ENCODE measurements around the gene MS4A10. TPM values are rescaled to one million over a fixed set of nuclear protein-coding genes. Genes with fewer than 3 reads are reported as not detected.

MS4A10 gene
- polyA plus RNA-seq, 1 donor from 2014 or later, result not detected

DNA sequence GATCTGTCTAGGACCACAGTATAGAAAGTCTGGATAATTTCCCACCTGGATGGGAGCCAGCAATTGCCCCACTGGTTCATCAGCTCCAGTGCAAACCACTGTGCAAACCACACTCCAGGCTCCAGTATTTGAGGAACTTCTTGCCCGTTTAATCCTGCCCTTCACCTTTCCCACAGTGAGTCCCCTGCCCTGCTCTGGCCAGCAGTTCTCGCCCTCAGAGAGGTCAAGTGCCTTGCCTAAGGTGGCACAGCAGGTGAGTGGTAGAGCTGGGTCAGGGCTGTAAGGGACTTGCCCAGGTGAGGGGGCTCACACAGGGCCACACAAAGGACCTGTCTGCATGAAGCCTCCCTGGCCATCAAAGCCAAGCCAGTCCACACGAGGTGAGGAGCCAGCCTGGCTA lies 24.1 kb downstream of the MS4A10 start:
- Histone ChIP-seq H4K20me1 (ENCODE audit: insufficient read depth) (no peaks in the 10 kb centered on the region), H3K27me3 (ENCODE audit: insufficient read depth, low read depth, low read length) (no peaks in the 10 kb centered on the region), H3K79me2 (replicated peaks; ENCODE audit: insufficient read depth, low read length) (no peaks in the 10 kb centered on the region), H3K9me3 (ENCODE audit: low read length) (no peaks in the 10 kb centered on the region), H3K9me2 (ENCODE audit: insufficient read depth, low read length) (no peaks in the 10 kb centered on the region), H2AFZ (ENCODE audit: low read depth, low read length) (no peak overlapping the region), H3K4me2 (ENCODE audit: low read length) (no peak overlapping the region), H3K27ac (ENCODE audit: low read length) (no peak overlapping the region), H3K4me3 (ENCODE audit: low read length) (no peak overlapping the region), H3F3A (ENCODE audit: insufficient read depth, low read length, poor library complexity, severe bottlenecking) (no peaks in the 10 kb centered on the region), H3K36me3 (ENCODE audit: insufficient read depth, low read length) (no peaks in the 10 kb centered on the region), H3K9ac (ENCODE audit: low read length) (no peak overlapping the region)
- TF ChIP-seq RAD21 (conservative IDR thresholded peaks at IDR 0.05) (no peak), EP300 (conservative IDR thresholded peaks at IDR 0.05; ENCODE audit: poor library complexity, severe bottlenecking) (no peak), POLR2AphosphoS5 (IDR thresholded peaks at IDR 0.05) (no peak), EZH2 (IDR thresholded peaks at IDR 0.05; ENCODE audit: borderline replicate concordance, insufficient read depth, low read length, poor library complexity, severe bottlenecking) (no peak), TAF1 (IDR thresholded peaks at IDR 0.05; ENCODE audit: low read depth) (no peak), SMC3 (conservative IDR thresholded peaks at IDR 0.05; ENCODE audit: poor library complexity) (no peak), MXI1 (conservative IDR thresholded peaks at IDR 0.05; ENCODE audit: poor library complexity, severe bottlenecking) (no peak)
- TF ChIP-seq, protein P1, sequence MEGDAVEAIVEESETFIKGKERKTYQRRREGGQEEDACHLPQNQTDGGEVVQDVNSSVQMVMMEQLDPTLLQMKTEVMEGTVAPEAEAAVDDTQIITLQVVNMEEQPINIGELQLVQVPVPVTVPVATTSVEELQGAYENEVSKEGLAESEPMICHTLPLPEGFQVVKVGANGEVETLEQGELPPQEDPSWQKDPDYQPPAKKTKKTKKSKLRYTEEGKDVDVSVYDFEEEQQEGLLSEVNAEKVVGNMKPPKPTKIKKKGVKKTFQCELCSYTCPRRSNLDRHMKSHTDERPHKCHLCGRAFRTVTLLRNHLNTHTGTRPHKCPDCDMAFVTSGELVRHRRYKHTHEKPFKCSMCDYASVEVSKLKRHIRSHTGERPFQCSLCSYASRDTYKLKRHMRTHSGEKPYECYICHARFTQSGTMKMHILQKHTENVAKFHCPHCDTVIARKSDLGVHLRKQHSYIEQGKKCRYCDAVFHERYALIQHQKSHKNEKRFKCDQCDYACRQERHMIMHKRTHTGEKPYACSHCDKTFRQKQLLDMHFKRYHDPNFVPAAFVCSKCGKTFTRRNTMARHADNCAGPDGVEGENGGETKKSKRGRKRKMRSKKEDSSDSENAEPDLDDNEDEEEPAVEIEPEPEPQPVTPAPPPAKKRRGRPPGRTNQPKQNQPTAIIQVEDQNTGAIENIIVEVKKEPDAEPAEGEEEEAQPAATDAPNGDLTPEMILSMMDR (IDR thresholded peaks at IDR 0.05; ENCODE audit: poor library complexity, severe bottlenecking), result no peak
- TF ChIP-seq, protein P2, sequence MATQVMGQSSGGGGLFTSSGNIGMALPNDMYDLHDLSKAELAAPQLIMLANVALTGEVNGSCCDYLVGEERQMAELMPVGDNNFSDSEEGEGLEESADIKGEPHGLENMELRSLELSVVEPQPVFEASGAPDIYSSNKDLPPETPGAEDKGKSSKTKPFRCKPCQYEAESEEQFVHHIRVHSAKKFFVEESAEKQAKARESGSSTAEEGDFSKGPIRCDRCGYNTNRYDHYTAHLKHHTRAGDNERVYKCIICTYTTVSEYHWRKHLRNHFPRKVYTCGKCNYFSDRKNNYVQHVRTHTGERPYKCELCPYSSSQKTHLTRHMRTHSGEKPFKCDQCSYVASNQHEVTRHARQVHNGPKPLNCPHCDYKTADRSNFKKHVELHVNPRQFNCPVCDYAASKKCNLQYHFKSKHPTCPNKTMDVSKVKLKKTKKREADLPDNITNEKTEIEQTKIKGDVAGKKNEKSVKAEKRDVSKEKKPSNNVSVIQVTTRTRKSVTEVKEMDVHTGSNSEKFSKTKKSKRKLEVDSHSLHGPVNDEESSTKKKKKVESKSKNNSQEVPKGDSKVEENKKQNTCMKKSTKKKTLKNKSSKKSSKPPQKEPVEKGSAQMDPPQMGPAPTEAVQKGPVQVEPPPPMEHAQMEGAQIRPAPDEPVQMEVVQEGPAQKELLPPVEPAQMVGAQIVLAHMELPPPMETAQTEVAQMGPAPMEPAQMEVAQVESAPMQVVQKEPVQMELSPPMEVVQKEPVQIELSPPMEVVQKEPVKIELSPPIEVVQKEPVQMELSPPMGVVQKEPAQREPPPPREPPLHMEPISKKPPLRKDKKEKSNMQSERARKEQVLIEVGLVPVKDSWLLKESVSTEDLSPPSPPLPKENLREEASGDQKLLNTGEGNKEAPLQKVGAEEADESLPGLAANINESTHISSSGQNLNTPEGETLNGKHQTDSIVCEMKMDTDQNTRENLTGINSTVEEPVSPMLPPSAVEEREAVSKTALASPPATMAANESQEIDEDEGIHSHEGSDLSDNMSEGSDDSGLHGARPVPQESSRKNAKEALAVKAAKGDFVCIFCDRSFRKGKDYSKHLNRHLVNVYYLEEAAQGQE (IDR thresholded peaks at IDR 0.05; ENCODE audit: borderline replicate concordance), result no peak

DNA sequence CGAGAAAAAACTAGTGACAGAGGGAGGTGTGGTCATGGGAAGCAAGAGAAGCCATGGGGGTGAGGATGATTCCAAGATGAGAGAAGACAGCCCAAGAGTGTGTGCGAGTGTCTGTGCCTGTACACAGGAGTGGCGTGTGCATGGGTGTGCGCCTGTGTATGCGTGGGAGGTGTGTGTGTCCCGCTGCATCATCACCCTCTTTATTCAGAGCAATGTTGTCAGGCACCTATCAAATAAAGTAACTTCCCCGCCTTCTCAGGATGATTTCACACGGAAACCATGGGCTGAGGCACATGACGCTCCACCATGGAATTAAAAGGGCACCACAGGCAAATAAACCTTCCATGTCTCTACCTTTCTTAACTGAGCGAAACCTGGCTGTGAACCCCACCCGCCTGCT lies 24.6 kb downstream of the MS4A10 start:
- H2AFZ ChIP-seq (ENCODE audit: low read depth, low read length), result no peak overlapping the region
- no peak for TF ChIP-seq EZH2 (IDR thresholded peaks at IDR 0.05; ENCODE audit: borderline replicate concordance, insufficient read depth, low read length, poor library complexity, severe bottlenecking)
- TF ChIP-seq POLR2AphosphoS5 (IDR thresholded peaks at IDR 0.05), result no peak
- TF ChIP-seq SMC3 (conservative IDR thresholded peaks at IDR 0.05; ENCODE audit: poor library complexity), result no peak
- TF ChIP-seq TAF1 (IDR thresholded peaks at IDR 0.05; ENCODE audit: low read depth), result no peak
- TF ChIP-seq, protein P2 (IDR thresholded peaks at IDR 0.05; ENCODE audit: borderline replicate concordance), result no peak
- no peak for TF ChIP-seq MXI1 (conservative IDR thresholded peaks at IDR 0.05; ENCODE audit: poor library complexity, severe bottlenecking)
- TF ChIP-seq RAD21 (conservative IDR thresholded peaks at IDR 0.05), result no peak
- TF ChIP-seq, protein P1 (IDR thresholded peaks at IDR 0.05; ENCODE audit: poor library complexity, severe bottlenecking), result no peak
- no peak for TF ChIP-seq EP300 (conservative IDR thresholded peaks at IDR 0.05; ENCODE audit: poor library complexity, severe bottlenecking)
- no peak overlapping the region for H3K27ac ChIP-seq (ENCODE audit: low read length)
- H3K4me2 ChIP-seq (ENCODE audit: low read length), result no peak overlapping the region
- no peak overlapping the region for H3K9ac ChIP-seq (ENCODE audit: low read length)
- H3K36me3 ChIP-seq (ENCODE audit: insufficient read depth, low read length), result no peaks in the 10 kb centered on the region
- no peaks in the 10 kb centered on the region for H3K79me2 ChIP-seq (replicated peaks; ENCODE audit: insufficient read depth, low read length)
- H3K9me3 ChIP-seq (ENCODE audit: low read length), result no peaks in the 10 kb centered on the region
- H3F3A ChIP-seq (ENCODE audit: insufficient read depth, low read length, poor library complexity, severe bottlenecking), result no peaks in the 10 kb centered on the region
- H3K9me2 ChIP-seq (ENCODE audit: insufficient read depth, low read length), result no peaks in the 10 kb centered on the region
- H3K27me3 ChIP-seq (ENCODE audit: insufficient read depth, low read depth, low read length), result no peaks in the 10 kb centered on the region
- no peak overlapping the region for H3K4me3 ChIP-seq (ENCODE audit: low read length)
- H4K20me1 ChIP-seq (ENCODE audit: insufficient read depth), result no peaks in the 10 kb centered on the region

All from neural cell (in vitro differentiated cells).